Esophagus muscularis mucosa (tissue), 4 donors: ENCODE data around the gene RGS12. TPM values are rescaled to one million over a fixed set of nuclear protein-coding genes. Genes with fewer than 3 reads are reported as not detected.

Source experiments
- DNase-seq: peaks from one replicate; pipeline ENCODE4 v3.0.0-alpha.2; 2017; ENCODE audit errors: extremely low spot score
- H3K27ac ChIP-seq, 4 donors: fragments of 200-600 bp; sonication (generic); replicated peaks in 1 of 4; 1 replicate in 3 of 4; 2 replicates in 1 of 4; pipeline ENCODE4 v1.5.1; 2016 to 2019; ENCODE audit warnings: mild to moderate bottlenecking in 1 of 4
- H3K27me3 ChIP-seq, 4 donors: fragments of 200-600 bp; sonication (generic); one replicate each; pipeline versions ENCODE4 v1.5.1 to v1.6.0; 2016 to 2019
- H3K36me3 ChIP-seq, 4 donors: fragments of 200-600 bp; sonication (generic); one replicate each; pipeline ENCODE4 v1.5.1; 2016 to 2019
- H3K4me1 ChIP-seq, 4 donors: fragments of 200-600 bp; sonication (generic); one replicate each; pipeline ENCODE4 v1.5.1; 2016 to 2019
- H3K4me3 ChIP-seq, 4 donors: fragments of 200-600 bp; sonication (generic); 1 replicate in 2 of 4; 2 replicates in 2 of 4; pipeline ENCODE4 v1.5.1; 2016 to 2019; ENCODE audit warnings: mild to moderate bottlenecking in 4 of 4, moderate library complexity in 1 of 4
- H3K9me3 ChIP-seq, 4 donors: fragments of 200-600 bp; sonication (generic); 1 replicate in 3 of 4; 2 replicates in 1 of 4; pipeline ENCODE4 v1.5.1; 2016 to 2019
- CTCF ChIP-seq, 3 experiments: fragments of 200-600 bp in 2 of 3; fragments of 450-650 bp in 1 of 3; sonication (generic) in 2 of 3; IDR thresholded peaks; one replicate each; pipeline ENCODE4 v1.5.1; 2017 to 2019; ENCODE audit warnings: antibody characterized with exemption in 3 of 3, mild to moderate bottlenecking in 2 of 3, moderate library complexity in 1 of 3
- EP300 ChIP-seq: sonication (generic); formaldehyde crosslinking; IDR thresholded peaks from one replicate; pipeline ENCODE4 v1.6.1; 2017; ENCODE audit warnings: antibody characterized with exemption
- POLR2A ChIP-seq: fragments of 450-650 bp; IDR thresholded peaks from one replicate; pipeline ENCODE4 v1.6.1; 2017; ENCODE audit warnings: antibody characterized with exemption, moderate library complexity, mild to moderate bottlenecking, low read depth
- POLR2AphosphoS5 ChIP-seq, 2 donors: sonication (generic); formaldehyde crosslinking; IDR thresholded peaks; one replicate each; pipeline ENCODE4 v1.6.1; 2017; ENCODE audit warnings: antibody characterized with exemption in 2 of 2
- WGBS: methylation state at CpG from one replicate; pipeline ENCODE4 v1.1.5; 2018; 5-methylcytosine and 5-hydroxymethylcytosine counted together
- intact Hi-C: fragments of 100-400 bp; cut with DNase I; formaldehyde crosslinking; loops from one replicate; pipeline ENCODE4 v1.15.1; 2023
- total RNA-seq, 4 donors: library from RNA; depleted of rRNA; stranded (reverse); fragments of >200 nt; gene quantifications; one replicate each; pipeline versions ENCODE4 v1.1.0 to v1.2.1, GENCODE V29; 2016

The RGS12 gene
- total RNA-seq, 4 donors from 2014 or later, result 16.2 to 23.0 (median 19.2) TPM

- Histone ChIP-seq H3K4me3 (no peak overlapping the region), H3K27me3 (no peaks in the 10 kb centered on the region), H3K36me3 (no peaks in the 10 kb centered on the region), H3K27ac (no peak overlapping the region), H3K4me1 (no peaks in the 10 kb centered on the region), H3K9me3 (peaks cover 0 to 7% (median 0%) of the 10 kb centered on the region in 4 donors)
- DNase-seq, result no peak
- intact Hi-C loops, result no loop called here
- WGBS, result 66% methylated on average over 9 of the region's 9 CpGs
- no peak for TF ChIP-seq CTCF (IDR thresholded peaks at IDR 0.05)
- no peak for TF ChIP-seq EP300
- TF ChIP-seq POLR2AphosphoS5 (IDR thresholded peaks at IDR 0.05), result no peak
- no peak for TF ChIP-seq POLR2A
Measured at GRCh38 chr4:3276986-3277385, 15.8 kb upstream of the RGS12 start.

- TF ChIP-seq EP300 (no peak), POLR2AphosphoS5 (IDR thresholded peaks at IDR 0.05) (no peak), CTCF (IDR thresholded peaks at IDR 0.05) (no peak), POLR2A (no peak)
- no peaks in the 10 kb centered on the region for H3K4me1 ChIP-seq
- no peaks in the 10 kb centered on the region for H3K36me3 ChIP-seq
- peaks cover 0 to 4% (median 0%) of the 10 kb centered on the region in 4 donors for H3K9me3 ChIP-seq
- no peak for DNase-seq
- intact Hi-C loops, result no loop called here
- H3K4me3 ChIP-seq, result no peak overlapping the region
- H3K27ac ChIP-seq, result no peak overlapping the region
- 90% methylated on average over 3 of the region's 3 CpGs for WGBS
- H3K27me3 ChIP-seq, result peaks cover 0 to 12% (median 0%) of the 10 kb centered on the region in 4 donors
Measured at GRCh38 chr4:3280466-3280865, 12.4 kb upstream of the RGS12 start.

- peaks cover 0 to 4% (median 0%) of the 10 kb centered on the region in 4 donors for H3K9me3 ChIP-seq
- H3K4me3 ChIP-seq, result no peak overlapping the region
- DNase-seq, result no peak
- H3K27me3 ChIP-seq, result peaks cover 0 to 31% (median 3%) of the 10 kb centered on the region in 4 donors
- peaks cover 9 to 24% (median 22%) of the 10 kb centered on the region in 4 donors for H3K4me1 ChIP-seq
- intact Hi-C loops, result no loop called here
- TF ChIP-seq CTCF (IDR thresholded peaks at IDR 0.05) (no peak), EP300 (no peak), POLR2A (no peak), POLR2AphosphoS5 (IDR thresholded peaks at IDR 0.05) (no peak)
- H3K27ac ChIP-seq, result no peak overlapping the region
- WGBS, result 86% methylated on average over 6 of the region's 6 CpGs
- no peaks in the 10 kb centered on the region for H3K36me3 ChIP-seq
Measured at GRCh38 chr4:3283483-3283882, 9.3 kb upstream of the RGS12 start.

- intact Hi-C loops, result no loop called here
- Histone ChIP-seq H3K27me3 (peaks cover 0 to 31% (median 3%) of the 10 kb centered on the region in 4 donors), H3K4me3 (no peak overlapping the region), H3K4me1 (peaks cover 11 to 28% (median 26%) of the 10 kb centered on the region in 4 donors), H3K36me3 (no peaks in the 10 kb centered on the region), H3K27ac (no peak overlapping the region), H3K9me3 (peaks cover 0 to 4% (median 0%) of the 10 kb centered on the region in 4 donors)
- TF ChIP-seq POLR2A (no peak), POLR2AphosphoS5 (IDR thresholded peaks at IDR 0.05) (no peak), EP300 (no peak), CTCF (IDR thresholded peaks at IDR 0.05) (no peak)
- DNase-seq, result no peak
- WGBS, result 74% methylated on average over 9 of the region's 13 CpGs
Measured at GRCh38 chr4:3283916-3284315, 8.9 kb upstream of the RGS12 start.
